HG03060 (cell line): ENCODE results near the gene RNF187.

Source experiments
- ATAC-seq: cut with Tn5 transposase; IDR thresholded peaks from one replicate; pipeline ENCODE4 v1.9.1; 2021; ENCODE audit warnings: low read depth, moderate number of reproducible peaks; ENCODE audit not compliant: unreplicated experiment

The RNF187 gene

DNA sequence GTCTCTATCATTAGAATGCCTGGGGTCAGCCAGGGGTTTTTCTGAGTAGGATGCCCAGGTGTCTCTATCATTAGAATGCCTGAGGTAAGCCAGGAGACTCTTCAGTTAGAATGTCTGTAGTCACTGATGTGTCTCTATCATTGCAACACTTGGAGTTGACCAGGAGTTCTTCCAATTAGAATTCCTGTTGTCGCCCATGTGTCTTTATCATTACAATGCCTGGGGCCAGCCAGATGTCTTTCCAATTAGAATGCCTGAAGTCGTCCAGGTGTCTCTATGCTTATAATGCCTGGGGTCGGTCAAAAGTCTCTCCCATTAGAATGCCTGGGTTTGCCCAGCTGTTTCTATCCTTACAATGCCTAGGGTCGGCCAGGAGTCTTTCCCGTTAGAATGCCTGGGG lies 55.8 kb downstream of the RNF187 start:
- no peak for ATAC-seq

DNA sequence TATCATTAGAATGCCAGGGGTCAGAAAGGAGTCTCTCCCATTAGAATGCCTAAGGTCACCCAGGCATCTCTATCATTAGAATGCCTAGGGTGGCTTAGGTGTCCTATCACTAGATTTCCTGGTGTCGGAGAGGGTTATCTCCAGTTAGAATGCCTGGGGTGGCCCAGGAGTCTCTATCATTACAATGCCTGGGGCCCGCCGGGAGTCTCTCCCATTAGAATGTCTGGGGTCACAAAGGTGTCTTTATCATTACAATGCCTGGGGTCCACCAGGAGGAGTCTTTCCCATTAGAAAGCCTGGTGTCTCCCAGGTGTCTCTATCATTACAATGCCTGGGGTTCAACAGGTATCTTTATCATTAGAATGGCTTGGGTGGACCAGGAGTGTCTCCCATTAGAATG lies 56.2 kb downstream of the RNF187 start:
- ATAC-seq: no peak

DNA sequence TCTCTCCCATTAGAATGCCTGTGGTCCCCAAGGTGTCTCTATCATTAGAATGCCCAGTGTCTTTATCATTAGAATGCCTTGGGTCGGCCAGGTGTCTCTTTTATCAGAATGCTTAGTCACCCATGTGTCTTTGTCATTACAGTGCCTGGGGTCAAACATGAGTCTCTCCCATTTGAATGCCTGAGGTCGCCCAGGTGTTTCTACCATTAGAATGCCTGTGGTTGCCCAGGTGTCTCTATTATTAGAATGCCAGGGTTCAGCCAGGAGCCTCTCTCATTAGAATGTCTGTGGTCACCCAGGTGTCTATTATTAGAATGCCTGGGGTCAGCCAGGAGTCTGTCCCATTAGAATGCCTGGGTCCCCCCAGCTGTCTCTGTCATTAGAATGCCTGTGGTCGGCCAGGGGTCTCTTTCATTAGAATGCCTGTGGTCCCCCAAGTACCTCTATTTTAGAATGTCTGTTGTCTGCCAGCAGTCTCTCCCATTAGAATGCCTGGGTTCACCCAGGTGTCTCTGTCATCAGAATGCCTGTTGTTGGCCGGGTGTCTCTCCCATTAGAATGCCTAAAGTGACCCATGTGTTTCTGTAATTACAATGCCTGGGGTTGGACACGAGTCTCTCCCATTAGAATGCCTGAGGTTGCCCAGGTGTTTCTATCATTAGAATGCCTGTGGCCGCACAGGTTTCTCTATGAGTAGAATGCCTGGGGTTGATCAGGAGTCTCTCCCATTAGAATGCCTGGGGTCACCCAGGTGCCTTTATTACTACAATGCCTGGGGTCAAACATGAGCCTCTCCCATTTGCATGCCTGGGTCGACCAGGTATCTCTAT lies 57.1 kb downstream of the RNF187 start:
- ATAC-seq: no peak

DNA sequence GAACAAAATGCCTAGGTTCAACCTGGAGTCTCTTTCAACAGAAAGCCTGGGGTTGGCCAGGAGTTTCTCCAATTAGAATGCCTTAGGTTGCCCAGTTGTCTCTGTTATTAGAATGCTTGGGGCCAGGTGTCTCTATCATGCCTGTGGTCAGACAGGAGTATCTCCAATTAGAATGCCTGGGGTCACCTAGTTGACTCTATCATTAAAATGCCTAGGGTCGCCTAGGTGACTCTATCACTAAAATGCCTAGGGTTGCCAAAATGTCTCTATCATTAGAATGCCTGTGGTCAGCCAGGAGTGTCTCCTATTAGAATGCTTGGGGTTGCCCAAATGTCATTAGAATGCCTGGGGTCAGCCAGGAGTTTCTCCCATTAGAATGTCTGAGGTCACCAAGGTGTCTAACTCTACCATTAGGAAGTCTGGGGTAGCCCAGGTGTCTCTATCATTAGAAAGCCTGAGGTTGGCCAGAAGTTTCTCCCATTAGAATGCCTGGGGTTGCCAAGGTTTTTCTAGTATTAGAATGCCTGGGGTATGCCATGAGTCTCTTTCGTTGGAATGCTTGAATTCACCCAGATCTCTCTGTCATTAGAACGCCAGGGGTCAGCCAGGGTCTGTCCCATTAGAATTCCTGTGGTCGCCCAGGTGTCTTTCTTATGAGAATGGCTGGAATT lies 57.9 kb downstream of the RNF187 start:
- no peak for ATAC-seq
